Right cardiac atrium (tissue), 5 donors: Measurements from ENCODE around the gene MFAP2. TPM values are rescaled to one million over a fixed set of nuclear protein-coding genes. Genes with fewer than 3 reads are reported as not detected.
A peak's percentile ranks its signal among the peaks of the same experiment; 100 is the strongest.

Experiments used
- ATAC-seq, 2 donors: fragments of 200-7000 bp; cut with Tn5 transposase; one replicate each; pipeline versions ENCODE4 v1.8.0 to v1.9.1; 2020; ENCODE audit warnings: moderate library complexity in 2 of 2, mild to moderate bottlenecking in 1 of 2
- DNase-seq, 3 donors: peaks; one replicate each; pipeline ENCODE4 v3.0.0-alpha.2; 2020
- H3K27ac ChIP-seq: one replicate; pipeline ENCODE4 v1.5.1; 2013; ENCODE audit warnings: mild to moderate bottlenecking, low read length, control low read depth, moderate library complexity
- H3K27me3 ChIP-seq: one replicate; pipeline ENCODE4 v1.6.1; 2013; ENCODE audit not compliant: control insufficient read depth, insufficient read depth
- H3K4me1 ChIP-seq: one replicate; pipeline ENCODE4 v1.6.1; 2013; ENCODE audit warnings: low read length; ENCODE audit not compliant: control insufficient read depth, insufficient read depth
- H3K4me3 ChIP-seq: one replicate; pipeline ENCODE4 v1.5.1; 2013; ENCODE audit warnings: low read length, control low read depth
- H3K9me3 ChIP-seq: one replicate; pipeline ENCODE4 v1.6.1; 2013; ENCODE audit warnings: low read length; ENCODE audit not compliant: control insufficient read depth
- WGBS: extraction: QIAGEN DNeasy Blood & Tissue Kit; methylation state at CpG from one replicate; pipeline ENCODE4 v1.1.7; 2013; 5-methylcytosine and 5-hydroxymethylcytosine counted together
- intact Hi-C, 4 donors: fragments of 100-400 bp; cut with DNase I; formaldehyde crosslinking; loops; one replicate each; pipeline versions ENCODE4 v1.11.0 to v1.14.0; 2022 to 2023
- polyA plus RNA-seq: library from polyadenylated mRNA; stranded (reverse); fragments of 200-250 nt; gene quantifications from one replicate; pipeline ENCODE4 v1.2.3, GENCODE V29; 2013
- total RNA-seq, 4 donors: library from RNA; stranded (reverse); fragmentation: NEBNext Ultra II Directional; extraction: Animal tissue kit (Norgen Biotek cat#: 25700); gene quantifications; one replicate each; pipeline ENCODE4 v1.2.1, GENCODE V29; 2021
- donor health status: healthy with polysubstance abuse.
- donor health status: DM: no; HTN: yes; CAD: no.
- donor health status: DM: no; HTN: no; CAD: no.
- donor health status: DM: no; HTN: yes; CAD: no; lungs with severe emphysema.
- donor health status: DM: yes; HTN: yes; CAD: no.

MFAP2 gene
- total and polyA plus RNA-seq, 5 donors = 3.2 to 11.6 (median 6.2) TPM

DNA sequence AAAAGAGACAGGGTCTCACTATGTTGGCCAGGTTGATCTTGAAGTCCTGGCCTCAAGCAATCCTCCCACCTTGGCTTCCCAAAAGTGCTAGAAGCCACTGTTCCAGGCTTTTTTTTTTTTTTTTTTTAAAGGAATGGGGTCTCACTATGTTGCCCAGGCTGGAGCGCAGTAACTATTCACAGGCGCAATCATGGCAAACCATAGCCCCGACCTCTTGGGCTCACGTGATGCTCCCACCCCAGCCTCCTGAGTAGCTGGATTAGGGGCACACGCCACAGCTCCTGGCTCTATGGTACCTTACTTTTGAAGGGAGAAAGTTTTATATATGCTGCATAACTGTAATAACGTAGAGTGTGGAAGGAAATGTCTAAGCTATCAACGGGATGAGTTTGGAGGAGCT is 37.0 kb upstream of the MFAP2 start:
- intact Hi-C loops = loop anchor here in 1 of 4 donors (5.0 kb wide), 1 partner anchor 35 kb away; the partner anchor contains the start of gene SDHB
- H3K9me3 ChIP-seq = no peaks in the 10 kb centered on the region
- no peaks in the 10 kb centered on the region for H3K27me3 ChIP-seq
- no peak overlapping the region for H3K4me3 ChIP-seq
- H3K4me1 ChIP-seq = no peaks in the 10 kb centered on the region
- no peak for DNase-seq
- no peak for ATAC-seq
- 90% methylated on average over 7 of the region's 7 CpGs for WGBS
- no peak overlapping the region for H3K27ac ChIP-seq

DNA sequence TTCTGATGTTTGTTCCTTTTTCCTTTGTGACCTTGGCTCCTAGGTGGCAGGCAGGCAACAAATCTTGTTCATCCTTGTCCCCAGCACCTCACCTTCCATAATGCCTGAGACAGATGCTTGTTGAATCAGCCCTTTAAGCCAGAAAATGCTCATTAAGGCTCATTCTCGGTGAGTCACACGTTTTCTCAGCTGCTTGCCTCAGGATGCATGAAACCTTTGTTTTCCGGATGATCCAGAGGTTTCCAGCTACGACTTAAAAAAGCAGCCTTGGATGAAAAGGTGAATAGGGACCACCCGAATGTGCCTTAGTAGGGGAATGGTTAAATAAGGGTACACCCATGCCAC is 35.9 kb upstream of the MFAP2 start:
- Histone ChIP-seq H3K9me3 (no peaks in the 10 kb centered on the region), H3K4me1 (no peaks in the 10 kb centered on the region), H3K27ac (no peak overlapping the region), H3K27me3 (no peaks in the 10 kb centered on the region), H3K4me3 (no peak overlapping the region)
- WGBS = 66% methylated on average over 5 of the region's 5 CpGs
- no peak for DNase-seq
- no peak for ATAC-seq
- intact Hi-C loops = loop anchor here in 1 of 4 donors (5.0 kb wide), 1 partner anchor 36 kb away; the partner anchor contains the start of gene SDHB

GRCh38 chr1:17014671-17015567 is 34.5 kb upstream of the MFAP2 start:
- no peak for DNase-seq
- Histone ChIP-seq H3K27me3 (no peaks in the 10 kb centered on the region), H3K27ac (no peak overlapping the region), H3K9me3 (no peaks in the 10 kb centered on the region), H3K4me1 (no peaks in the 10 kb centered on the region), H3K4me3 (no peak overlapping the region)
- no peak for ATAC-seq
- intact Hi-C loops = loop anchor here in 1 of 4 donors (5.0 kb wide), 2 partner anchors 37 to 48 kb away; partner anchors contain the start of gene SDHB
- WGBS = 71% methylated on average over 10 of the region's 10 CpGs

GRCh38 chr1:17013491-17014320 is 33.3 kb upstream of the MFAP2 start:
- H3K27me3 ChIP-seq = no peaks in the 10 kb centered on the region
- no peaks in the 10 kb centered on the region for H3K9me3 ChIP-seq
- intact Hi-C loops = loop anchor here in 1 of 4 donors (5.0 kb wide), 1 partner anchor 46 kb away; no protein-coding TSS in a partner anchor
- no peak overlapping the region for H3K27ac ChIP-seq
- 70% methylated on average over 13 of the region's 13 CpGs for WGBS
- H3K4me3 ChIP-seq = no peak overlapping the region
- no peak for ATAC-seq
- no peaks in the 10 kb centered on the region for H3K4me1 ChIP-seq
- no peak for DNase-seq

DNA sequence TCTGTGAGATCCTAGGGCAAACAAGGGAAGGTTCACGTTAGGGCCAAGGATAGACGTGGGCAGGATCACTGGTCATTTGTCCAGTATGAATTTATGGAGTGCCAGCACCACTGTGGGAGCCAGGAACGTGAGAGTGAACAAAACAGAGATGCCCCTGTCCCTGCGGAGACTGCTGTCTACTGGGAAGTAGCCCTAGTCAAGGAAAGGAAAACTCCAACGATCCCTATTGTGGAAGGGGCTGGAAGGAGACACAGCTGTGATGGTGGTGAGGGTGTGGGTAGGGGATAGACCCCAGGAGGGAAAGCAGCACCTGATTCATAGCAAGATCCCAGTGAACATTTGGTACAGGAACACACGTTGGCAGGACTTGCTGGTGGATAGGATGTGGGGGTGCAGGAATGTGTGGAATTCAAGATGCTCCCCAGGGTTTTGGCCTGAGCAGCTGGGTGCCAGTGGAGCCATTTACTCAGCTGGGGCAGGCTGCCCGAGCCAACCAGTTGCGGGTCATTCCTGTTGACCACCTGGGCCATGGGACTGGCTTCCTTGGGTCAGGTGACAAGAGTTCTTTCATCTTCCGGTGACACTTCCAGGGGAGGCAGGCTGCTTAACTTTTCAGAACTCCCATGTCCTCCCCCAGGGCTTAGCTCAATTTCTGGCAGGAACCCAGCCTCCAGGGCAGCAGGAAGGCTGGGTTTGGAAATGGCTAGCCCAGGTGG is 32.5 kb upstream of the MFAP2 start:
- no peak overlapping the region for H3K4me3 ChIP-seq
- no peak for DNase-seq
- ATAC-seq = no peak
- H3K27ac ChIP-seq = no peak overlapping the region
- H3K9me3 ChIP-seq = no peaks in the 10 kb centered on the region
- H3K4me1 ChIP-seq = no peaks in the 10 kb centered on the region
- intact Hi-C loops = loop anchor here in 1 of 4 donors (5.0 kb wide), 1 partner anchor 46 kb away; no protein-coding TSS in a partner anchor
- 65% methylated on average over 9 of the region's 9 CpGs for WGBS
- H3K27me3 ChIP-seq = no peaks in the 10 kb centered on the region

GRCh38 chr1:17011439-17012307 is 31.3 kb upstream of the MFAP2 start, which contains the start of gene ATP13A2:
TSS of gene ATP13A2 (minus strand) at chr1:17011928. CDS start at chr1:17011738, 190 bp downstream.
- Histone ChIP-seq H3K4me1 (no peaks in the 10 kb centered on the region), H3K27me3 (no peaks in the 10 kb centered on the region), H3K27ac (no peak within 1 kb of the TSS), H3K9me3 (no peaks in the 10 kb centered on the region), H3K4me3 (peak within 1 kb of the TSS; percentile 83)
- 1% methylated on average over 94 of the region's 94 CpGs for WGBS
- DNase-seq = peak; percentile 77 to 94 (median 92)
- intact Hi-C loops = loop anchor here in 1 of 4 donors (5.0 kb wide), 1 partner anchor 44 kb away; no protein-coding TSS in a partner anchor
- peak; percentile 91 to 95 for ATAC-seq

DNA sequence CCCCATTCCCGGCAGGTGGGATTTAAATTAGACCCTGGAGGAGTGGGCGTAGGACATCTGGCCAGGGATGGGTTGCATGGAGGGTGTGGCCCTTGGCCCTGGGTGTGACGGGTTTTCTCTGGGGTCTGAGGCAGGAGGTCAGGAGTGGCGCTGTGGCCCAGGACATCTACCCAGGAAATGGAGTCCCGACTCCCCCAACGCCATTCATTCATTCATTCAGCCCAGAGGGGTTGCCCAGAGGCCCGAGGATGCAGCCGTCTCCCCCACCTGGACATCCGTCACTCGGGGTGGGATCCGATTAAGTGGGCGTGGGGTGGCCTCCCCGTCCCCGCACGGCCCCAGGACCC is 30.6 kb upstream of the MFAP2 start:
- no peaks in the 10 kb centered on the region for H3K4me1 ChIP-seq
- H3K27ac ChIP-seq = no peak overlapping the region
- intact Hi-C loops = loop anchor here in 1 of 4 donors (5.0 kb wide), 1 partner anchor 44 kb away; no protein-coding TSS in a partner anchor
- ATAC-seq = peak in 1 of 2 donors; percentile 20
- no peaks in the 10 kb centered on the region for H3K27me3 ChIP-seq
- H3K4me3 ChIP-seq = peak overlapping the region; percentile 83
- DNase-seq = no peak
- no peaks in the 10 kb centered on the region for H3K9me3 ChIP-seq
- 1% methylated on average over 15 of the region's 15 CpGs for WGBS

DNA sequence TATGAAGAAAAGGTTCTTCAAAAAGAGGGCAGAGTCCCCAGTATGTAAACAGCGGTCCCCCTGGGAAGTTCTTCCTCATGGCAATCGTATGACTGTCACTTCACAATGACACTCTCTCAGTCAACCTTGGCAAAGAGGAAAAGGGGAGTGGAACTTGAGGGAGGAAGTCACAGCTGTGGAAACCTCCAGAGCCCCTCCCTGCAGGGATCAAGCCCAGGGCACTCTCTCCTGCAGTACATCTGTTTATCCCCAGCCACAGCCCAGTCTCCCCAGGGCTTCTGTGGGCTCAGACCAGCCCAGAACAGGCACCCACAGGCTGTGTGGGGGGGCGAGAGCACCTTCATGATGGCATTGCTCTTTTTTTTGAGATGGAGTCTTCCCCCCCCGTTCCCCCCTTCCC is 29.3 kb upstream of the MFAP2 start:
- intact Hi-C loops = loop anchor here in 1 of 4 donors (5.0 kb wide), 1 partner anchor 42 kb away; no protein-coding TSS in a partner anchor
- peak in 1 of 2 donors; percentile 22 for ATAC-seq
- Histone ChIP-seq H3K4me1 (no peaks in the 10 kb centered on the region), H3K27me3 (no peaks in the 10 kb centered on the region), H3K27ac (no peak overlapping the region), H3K9me3 (no peaks in the 10 kb centered on the region), H3K4me3 (no peak overlapping the region)
- DNase-seq = peak in 1 of 3 donors; percentile 49
- WGBS = 42% methylated on average over 4 of the region's 4 CpGs

DNA sequence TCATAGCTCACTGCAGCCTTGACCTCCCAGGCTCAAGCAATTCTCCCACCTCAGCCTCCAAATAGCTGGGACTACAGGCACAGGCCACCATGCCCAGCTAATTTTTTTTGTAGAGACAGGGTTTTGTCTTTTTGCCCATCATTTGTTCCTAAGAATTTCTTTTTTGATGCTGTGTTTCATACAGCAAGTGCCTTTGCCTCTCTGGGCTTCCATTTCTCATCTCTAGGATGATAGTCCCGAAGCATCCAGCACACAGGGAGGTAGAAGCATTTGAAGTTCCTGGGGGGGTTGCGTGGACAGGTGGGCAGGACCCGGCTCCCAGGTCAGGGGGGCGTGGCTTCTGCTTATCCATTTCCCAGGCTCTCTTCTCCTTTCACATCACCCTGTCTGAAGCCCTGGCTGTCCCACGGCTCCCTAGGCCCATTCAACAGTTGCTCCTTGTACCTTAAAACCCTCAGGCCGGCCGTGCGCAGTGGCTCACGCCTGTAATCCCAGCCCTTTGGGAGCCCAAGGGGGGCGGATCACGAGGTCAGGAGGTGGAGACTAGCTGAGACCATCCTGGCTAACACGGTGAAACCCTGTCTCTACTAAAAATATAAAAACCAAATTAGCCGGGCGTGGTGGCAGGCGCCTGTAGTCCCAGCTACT is 27.9 kb upstream of the MFAP2 start:
- H3K4me3 ChIP-seq = no peak overlapping the region
- ATAC-seq = no peak
- no peaks in the 10 kb centered on the region for H3K27me3 ChIP-seq
- H3K4me1 ChIP-seq = no peaks in the 10 kb centered on the region
- peak in 1 of 3 donors; percentile 36 for DNase-seq
- H3K27ac ChIP-seq = no peak overlapping the region
- intact Hi-C loops = no loop called here
- 91% methylated on average over 15 of the region's 15 CpGs for WGBS
- no peaks in the 10 kb centered on the region for H3K9me3 ChIP-seq
